Spleen (tissue), 7 donors: ENCODE data around the gene NBAS.

Experiments used
- POLR2A ChIP-seq, 3 donors: fragments of 450-650 bp; IDR thresholded peaks; one replicate each; pipeline ENCODE4 v1.5.1; 2017; ENCODE audit warnings: antibody characterized with exemption in 3 of 3, mild to moderate bottlenecking in 1 of 3
- TF ChIP-seq, protein P1 (sequence below), 11 experiments: fragments of 200-600 bp in 7 of 11; fragments of 450-650 bp in 4 of 11; sonication (generic) in 4 of 11; IDR thresholded peaks in 8 of 11; conservative IDR thresholded peaks in 3 of 11; 1 replicate in 7 of 11; 2 replicates in 4 of 11; pipeline versions ENCODE4 v1.4.0 to v1.8.0; 2016 to 2021; ENCODE audit warnings: antibody characterized with exemption in 11 of 11, inconsistent platforms in 4 of 11, mild to moderate bottlenecking in 1 of 11
- donor health status: DM: no; HTN: no; CAD: no; lungs with moderate emphysema.
- donor health status: DM: no; HTN: no; CAD: no.
- donor health status: DM: no; HTN: no; CAD: no.

DNA sequence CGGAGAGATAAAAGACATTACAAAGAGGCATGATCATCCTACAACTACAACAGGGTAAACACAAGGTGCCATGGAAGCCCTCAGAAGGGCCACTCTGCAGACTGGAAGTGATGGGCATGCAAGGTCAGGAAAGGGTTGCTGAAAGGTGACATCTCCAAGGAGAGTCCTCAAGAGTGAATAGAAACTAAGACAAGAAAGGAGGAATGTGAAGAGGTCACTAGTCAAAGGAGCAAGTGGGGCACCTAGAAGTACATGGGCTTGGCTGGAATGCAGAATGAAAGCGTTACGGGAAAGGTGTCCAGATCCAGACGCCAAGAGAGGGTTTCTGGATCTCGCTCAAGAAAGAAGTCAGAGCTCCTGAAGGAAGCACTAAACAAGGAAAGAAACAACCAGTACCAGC lies 314.3 kb downstream of the NBAS start:
- TF ChIP-seq POLR2A (IDR thresholded peaks at IDR 0.05), result no peak
- TF ChIP-seq, protein P1, sequence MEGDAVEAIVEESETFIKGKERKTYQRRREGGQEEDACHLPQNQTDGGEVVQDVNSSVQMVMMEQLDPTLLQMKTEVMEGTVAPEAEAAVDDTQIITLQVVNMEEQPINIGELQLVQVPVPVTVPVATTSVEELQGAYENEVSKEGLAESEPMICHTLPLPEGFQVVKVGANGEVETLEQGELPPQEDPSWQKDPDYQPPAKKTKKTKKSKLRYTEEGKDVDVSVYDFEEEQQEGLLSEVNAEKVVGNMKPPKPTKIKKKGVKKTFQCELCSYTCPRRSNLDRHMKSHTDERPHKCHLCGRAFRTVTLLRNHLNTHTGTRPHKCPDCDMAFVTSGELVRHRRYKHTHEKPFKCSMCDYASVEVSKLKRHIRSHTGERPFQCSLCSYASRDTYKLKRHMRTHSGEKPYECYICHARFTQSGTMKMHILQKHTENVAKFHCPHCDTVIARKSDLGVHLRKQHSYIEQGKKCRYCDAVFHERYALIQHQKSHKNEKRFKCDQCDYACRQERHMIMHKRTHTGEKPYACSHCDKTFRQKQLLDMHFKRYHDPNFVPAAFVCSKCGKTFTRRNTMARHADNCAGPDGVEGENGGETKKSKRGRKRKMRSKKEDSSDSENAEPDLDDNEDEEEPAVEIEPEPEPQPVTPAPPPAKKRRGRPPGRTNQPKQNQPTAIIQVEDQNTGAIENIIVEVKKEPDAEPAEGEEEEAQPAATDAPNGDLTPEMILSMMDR (IDR thresholded peaks at IDR 0.05 in 8 of 11, conservative IDR thresholded peaks at IDR 0.05 in 3 of 11), result no peak
